GM21423 (cell line): Measurements from ENCODE around the gene ADAMTS2.
"Not testable (repeated sequence)": the region's sequence is repeated elsewhere in the genome, so short reads cannot be mapped to it uniquely, and the experiment has no call there.

Source experiments
- ATAC-seq: cut with Tn5 transposase; IDR thresholded peaks from one replicate; pipeline ENCODE4 v1.9.1; 2021; ENCODE audit warnings: mild to moderate bottlenecking, moderate library complexity; ENCODE audit not compliant: unreplicated experiment

ADAMTS2 gene

DNA sequence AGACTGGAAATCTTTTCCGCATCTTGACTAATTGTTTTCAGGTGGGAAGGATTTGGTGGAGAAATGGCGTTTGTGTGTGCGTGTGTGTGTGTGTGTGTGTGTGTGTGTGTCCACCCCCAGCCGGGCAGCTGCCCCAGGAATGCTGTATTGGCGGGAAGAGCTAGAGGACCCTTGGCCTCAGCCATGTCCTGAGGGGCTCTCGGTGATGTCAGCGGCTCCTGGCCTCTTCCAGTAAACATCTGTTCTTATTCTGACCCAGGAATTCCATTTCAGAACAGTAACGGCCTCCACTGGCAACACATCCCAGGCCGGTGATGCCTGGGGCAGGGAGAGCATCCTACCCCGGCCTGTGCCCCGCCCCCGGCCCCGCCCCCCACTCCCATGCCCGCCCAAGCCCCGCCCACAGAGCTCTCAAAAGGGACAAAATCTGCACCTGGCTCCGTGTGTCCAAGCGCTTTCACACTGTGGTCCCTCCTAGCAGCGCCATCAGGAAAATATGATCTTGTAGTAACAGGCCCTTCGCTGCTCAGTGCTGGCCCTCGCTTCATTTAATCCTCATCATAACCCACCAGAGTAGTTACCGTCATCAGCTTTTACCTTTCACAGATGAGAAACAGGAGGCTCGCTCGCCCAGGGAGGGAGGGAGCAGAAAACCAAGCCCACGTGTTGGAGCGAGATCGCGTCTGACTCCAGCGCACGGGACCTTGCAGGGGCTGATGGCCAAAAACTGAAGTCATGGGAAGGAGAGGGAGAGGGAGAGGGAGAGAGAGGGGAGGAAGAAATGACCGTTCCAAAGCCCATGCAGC lies 18.9 kb downstream of the ADAMTS2 start:
- ATAC-seq: no peak

DNA sequence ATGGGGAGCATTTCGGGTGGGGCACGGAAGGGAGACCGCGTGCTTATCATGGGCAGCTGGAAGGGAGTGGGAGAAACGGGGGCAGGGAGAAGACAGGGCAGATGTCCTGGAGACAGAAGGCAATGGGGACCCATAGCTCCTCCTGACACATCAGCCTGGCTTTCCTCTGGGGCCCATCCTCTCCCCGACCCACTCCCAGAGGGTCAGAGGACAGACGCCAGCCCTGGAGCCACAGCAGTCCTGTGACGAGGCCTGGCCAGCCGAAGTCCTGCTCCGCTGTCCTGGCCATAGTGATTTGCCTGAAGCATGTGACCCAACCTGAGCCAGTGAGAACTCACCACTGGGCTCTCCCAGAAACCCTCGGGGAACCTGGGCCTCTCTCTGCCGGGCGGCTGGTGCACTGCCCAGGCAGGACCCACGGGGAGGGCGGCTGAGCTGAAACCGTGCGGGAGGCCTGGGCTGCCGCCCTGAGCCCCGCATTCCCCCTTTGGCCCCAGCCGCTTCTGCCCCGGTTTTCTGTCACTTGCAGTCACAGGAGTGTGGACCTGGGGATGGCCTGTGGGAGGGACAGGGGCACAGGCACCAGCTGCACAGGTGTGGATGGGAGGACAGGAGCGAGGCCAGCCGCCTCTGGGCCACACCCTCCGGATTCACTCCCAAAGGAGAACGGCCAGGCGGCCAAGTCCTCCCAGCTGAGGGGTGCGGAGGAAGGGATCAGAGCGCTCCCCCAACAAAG lies 19.8 kb downstream of the ADAMTS2 start:
- ATAC-seq: no peak

GRCh38 chr5:179324760-179325295 lies 20.4 kb downstream of the ADAMTS2 start:
- ATAC-seq: no peak

GRCh38 chr5:179324316-179324715 lies 20.9 kb downstream of the ADAMTS2 start:
- ATAC-seq: not testable (repeated sequence)

DNA sequence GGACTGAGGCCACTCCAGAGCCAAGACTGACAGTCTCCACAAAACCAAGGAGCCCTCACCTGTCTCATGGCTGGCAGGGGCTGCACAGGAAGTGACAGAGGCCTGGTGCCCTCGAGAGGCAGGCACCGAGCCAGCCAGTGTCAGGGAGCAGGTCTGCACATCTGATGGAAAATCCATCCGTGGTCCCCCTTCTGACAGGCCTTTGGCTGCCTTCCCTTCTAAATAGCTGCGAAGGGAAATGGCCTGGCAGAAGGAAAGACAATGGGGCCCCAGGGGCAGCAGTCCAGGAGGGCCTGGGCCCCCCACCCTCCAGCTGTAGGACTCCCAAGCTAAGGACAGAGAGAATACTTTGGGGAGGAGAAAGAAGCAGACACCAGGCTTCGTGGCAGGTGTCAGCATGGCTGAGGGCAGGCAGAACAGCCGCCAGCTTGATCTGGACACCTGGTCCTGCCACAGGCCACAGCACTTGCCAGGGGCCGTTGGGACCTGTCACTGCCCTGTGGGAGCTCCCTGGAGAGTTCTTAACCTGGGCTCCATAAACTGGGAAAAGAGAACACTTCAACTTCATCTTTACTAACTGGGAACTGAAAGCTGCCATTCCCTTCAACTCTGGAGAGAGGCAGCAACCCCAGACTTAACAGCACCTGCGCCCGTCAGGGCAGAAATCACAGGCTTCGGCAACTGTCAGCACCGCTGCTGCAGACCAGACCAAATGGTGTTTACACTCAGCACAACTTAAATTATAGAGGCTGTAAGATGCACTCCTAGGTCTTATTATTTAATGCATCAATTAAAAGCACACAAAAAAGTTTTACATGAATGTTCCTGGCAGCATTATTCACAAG lies 22.0 kb downstream of the ADAMTS2 start:
- no peak for ATAC-seq

- ATAC-seq: no peak
Observed at GRCh38 chr5:179322071-179323025, 22.9 kb downstream of the ADAMTS2 start.

- ATAC-seq: no peak
Observed at GRCh38 chr5:179321206-179321987, 23.9 kb downstream of the ADAMTS2 start.

DNA sequence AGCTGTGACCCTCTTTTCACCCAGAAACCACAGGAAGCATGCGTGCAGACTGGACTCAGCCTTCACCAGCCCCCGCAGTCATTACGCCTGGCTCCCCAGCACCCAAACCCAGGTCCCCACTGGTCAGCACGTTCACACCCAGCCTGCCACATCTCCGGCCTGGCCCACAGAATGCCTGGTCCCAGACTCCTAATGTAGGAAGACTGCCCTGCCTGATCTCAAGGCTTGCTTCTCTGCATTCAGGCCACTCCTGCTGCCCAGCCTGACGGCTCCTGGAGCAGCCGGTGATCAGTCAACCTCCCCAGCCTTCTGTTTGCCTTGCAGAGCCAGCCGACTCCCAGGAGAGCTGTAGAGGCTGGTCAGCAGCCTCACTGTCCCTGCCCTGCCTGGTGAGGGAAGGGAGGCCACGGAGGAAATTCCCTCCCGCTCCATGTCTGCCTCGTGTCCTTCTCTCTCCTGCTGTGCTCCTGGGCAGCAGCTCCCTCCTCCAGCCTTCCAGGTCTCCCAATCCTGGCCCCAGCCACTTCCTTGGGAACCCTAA lies 25.4 kb downstream of the ADAMTS2 start:
- ATAC-seq: no peak

DNA sequence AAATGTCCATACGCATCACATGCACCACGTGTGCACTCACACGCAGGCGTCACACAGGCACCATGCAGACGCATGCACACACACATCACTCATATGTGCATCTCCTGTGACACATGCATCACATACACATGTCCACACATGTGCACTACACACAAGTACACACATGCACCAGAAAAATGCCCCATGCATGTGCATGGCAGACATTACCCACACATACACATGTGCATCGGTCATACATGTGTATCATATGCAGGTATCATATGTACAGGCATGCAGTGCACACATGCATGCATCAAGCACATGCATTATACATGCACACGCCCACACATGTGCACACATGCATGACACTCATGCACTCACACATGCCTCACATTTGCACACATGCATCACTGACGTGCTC lies 26.1 kb downstream of the ADAMTS2 start:
- no peak for ATAC-seq

GRCh38 chr5:179318221-179318955 lies 26.9 kb downstream of the ADAMTS2 start:
- no peak for ATAC-seq

GRCh38 chr5:179317411-179318220 lies 27.6 kb downstream of the ADAMTS2 start:
- no peak for ATAC-seq

GRCh38 chr5:179316982-179317381 lies 28.3 kb downstream of the ADAMTS2 start:
- ATAC-seq: no peak

DNA sequence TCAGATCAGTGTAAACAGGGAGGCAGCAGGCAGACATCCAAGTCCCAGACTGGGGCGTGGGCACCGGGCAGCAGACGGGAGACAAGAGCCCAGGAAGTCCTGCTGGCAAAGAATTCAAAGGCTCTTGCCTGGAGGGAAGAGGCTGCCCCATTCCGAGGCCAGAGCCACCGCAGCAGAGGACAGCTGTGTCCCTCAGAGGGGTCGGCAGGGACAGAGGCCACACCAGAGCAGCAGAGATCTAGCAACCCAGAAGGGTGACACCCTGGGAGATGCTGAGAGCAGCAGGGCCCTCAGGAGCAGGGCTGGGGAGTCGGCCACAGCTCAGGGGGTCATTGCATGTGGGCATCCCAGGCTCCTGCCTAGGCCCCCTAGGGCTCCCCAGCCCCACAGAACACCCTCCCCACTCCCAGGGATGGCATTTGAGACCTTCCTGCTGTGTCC lies 29.1 kb downstream of the ADAMTS2 start:
- ATAC-seq: no peak

- ATAC-seq: no peak
Observed at GRCh38 chr5:179315356-179315890, 29.8 kb downstream of the ADAMTS2 start.

GRCh38 chr5:179314606-179315355 lies 30.5 kb downstream of the ADAMTS2 start:
- no peak for ATAC-seq

DNA sequence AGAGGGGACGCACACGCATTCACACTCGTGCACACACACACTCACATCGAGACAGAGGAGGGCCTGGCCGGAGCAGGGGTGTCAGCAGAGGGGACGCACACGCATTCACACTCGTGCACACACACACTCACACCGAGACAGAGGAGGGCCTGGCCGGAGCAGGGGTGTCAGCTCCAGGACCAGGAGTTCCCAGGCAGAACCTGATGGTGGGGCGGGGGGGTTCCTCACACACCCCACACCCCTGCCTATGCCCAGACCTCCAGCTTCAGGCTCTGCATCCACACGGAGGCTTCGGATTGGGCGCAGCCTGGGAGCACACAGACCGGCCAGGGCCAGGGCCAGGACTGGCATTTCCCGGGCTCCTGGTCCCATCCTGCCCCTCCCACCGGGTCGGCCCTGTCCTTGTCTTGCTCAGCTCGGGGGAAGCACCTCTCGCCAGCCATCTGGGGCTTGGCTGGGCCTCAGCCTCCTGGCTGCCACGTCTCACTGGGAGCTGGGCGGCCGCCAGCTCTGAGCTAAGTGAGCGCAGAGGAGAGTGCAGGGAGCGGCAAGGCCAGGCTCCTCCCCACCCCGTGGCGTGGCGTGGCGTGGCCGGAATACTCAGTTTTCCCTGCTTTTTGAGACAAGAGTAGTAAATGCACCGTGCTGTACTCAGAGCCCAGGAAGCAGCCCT lies 31.3 kb downstream of the ADAMTS2 start:
- ATAC-seq: no peak
